ENCODE measurements around the gene PTPRG.

DNA sequence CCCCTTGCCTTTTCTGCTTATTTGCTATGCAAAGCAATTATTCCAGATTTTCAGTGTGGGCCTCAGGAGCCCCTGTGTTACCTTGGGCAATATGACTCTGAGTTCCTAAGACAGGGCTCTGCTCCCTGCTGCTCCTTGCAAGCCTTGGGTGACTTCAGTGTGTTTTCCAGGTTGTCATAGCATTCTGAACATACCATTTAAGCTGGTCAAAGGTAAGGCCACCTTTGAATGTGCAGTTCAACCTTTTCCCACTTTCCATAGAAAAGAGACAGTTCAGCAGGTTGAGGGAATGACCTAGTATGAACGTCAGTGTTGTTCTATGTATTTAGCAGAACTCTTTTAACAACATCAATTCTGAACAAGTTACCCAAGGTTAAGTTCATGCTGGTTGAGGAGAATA is 302.2 kb downstream of the PTPRG start:
- TF ChIP-seq, protein P1, sequence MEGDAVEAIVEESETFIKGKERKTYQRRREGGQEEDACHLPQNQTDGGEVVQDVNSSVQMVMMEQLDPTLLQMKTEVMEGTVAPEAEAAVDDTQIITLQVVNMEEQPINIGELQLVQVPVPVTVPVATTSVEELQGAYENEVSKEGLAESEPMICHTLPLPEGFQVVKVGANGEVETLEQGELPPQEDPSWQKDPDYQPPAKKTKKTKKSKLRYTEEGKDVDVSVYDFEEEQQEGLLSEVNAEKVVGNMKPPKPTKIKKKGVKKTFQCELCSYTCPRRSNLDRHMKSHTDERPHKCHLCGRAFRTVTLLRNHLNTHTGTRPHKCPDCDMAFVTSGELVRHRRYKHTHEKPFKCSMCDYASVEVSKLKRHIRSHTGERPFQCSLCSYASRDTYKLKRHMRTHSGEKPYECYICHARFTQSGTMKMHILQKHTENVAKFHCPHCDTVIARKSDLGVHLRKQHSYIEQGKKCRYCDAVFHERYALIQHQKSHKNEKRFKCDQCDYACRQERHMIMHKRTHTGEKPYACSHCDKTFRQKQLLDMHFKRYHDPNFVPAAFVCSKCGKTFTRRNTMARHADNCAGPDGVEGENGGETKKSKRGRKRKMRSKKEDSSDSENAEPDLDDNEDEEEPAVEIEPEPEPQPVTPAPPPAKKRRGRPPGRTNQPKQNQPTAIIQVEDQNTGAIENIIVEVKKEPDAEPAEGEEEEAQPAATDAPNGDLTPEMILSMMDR (IDR thresholded peaks at IDR 0.05; ENCODE audit: low read depth, low read length, poor library complexity, severe bottlenecking), result no peak
- TF ChIP-seq EZH2phosphoT487 (IDR thresholded peaks at IDR 0.05; ENCODE audit: borderline replicate concordance, low read length), result no peak

Measured in DOHH2 (cell line).